Fibroblast of skin of abdomen (primary cell): ENCODE data around the gene RHBDD1.
A peak's percentile ranks its signal among the peaks of the same experiment; 100 is the strongest.
"Not testable (repeated sequence)": the region's sequence is repeated elsewhere in the genome, so short reads cannot be mapped to it uniquely, and the experiment has no call there.

Experiments used
- DNase-seq: peaks from one replicate; pipeline ENCODE4 v3.0.0-alpha.2; 2013

RHBDD1 gene

GRCh38 chr2:226799976-226800940, 35.6 kb upstream of the RHBDD1 start:
- DNase-seq: no peak

- DNase-seq: peak; percentile 74
These were observed 34.7 kb upstream of the RHBDD1 start for GRCh38 chr2:226800941-226801784.

GRCh38 chr2:226802573-226802972, 33.3 kb upstream of the RHBDD1 start:
- DNase-seq: peak; percentile 79

- DNase-seq: no peak
These were observed 32.4 kb upstream of the RHBDD1 start for GRCh38 chr2:226803410-226803809.

GRCh38 chr2:226813148-226813701, 22.6 kb upstream of the RHBDD1 start:
- no peak for DNase-seq

DNA sequence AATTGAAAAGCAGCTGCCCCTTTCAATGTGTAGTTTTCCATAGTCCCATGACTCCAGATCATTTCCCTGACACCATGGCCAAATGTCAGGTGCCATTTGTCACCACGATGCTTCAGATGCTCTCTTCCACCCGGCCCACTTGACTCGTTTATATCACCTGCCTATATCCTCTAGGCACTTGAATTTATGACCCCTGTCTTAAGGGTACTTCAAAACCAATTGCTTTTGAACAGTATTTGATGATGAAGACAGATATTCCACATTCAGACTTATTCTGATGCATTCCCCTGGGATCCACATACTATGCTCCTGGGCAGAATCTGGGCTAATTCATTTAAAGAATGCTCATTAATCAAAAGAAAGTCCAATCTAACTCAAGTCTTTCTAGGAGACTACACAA, 16.9 kb upstream of the RHBDD1 start:
- no peak for DNase-seq

GRCh38 chr2:226825056-226825455, 10.8 kb upstream of the RHBDD1 start:
- no peak for DNase-seq

GRCh38 chr2:226828191-226828590, 7.7 kb upstream of the RHBDD1 start:
- DNase-seq: peak; percentile 54

DNA sequence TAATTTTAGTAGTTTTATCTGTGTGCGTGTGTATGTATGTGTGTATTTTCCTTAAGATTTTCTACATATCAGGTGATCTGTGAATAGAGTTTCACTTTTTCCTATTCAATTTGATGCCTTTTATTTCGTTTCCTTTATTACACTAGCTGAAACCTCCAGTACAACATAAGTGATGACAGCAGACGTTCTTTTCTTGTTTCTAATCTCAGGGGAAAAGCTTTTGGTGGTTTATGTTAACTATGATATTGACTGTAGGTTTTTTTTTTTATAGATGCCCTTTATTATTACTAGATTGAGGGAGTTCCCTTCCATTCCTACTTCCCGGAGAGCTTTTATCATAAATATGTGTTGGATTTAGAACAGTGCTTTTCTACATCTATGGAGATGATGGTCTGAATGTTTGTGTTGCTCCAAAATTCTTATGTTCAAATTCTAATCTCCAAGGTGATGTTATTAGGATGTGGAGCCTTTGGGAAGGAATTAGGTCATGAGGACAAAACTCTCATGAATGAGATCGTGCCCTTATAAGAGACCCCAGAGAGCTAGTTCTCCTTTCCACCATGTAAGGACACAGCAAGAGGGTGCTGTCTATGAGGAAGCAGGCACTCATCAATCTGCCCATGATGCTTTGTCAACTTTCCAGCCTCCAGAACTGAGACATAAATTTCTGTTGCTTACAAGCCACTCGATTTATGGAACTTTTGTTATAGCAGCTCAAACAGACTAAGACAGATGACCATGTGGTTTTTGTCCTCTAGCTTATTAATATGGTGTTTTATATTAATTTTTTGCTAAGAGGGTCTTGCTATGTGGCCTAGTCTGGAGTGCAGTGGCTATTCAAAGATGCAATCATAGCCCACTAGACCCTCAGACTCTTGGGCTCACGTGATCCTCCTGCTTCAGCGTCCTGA, 5.9 kb upstream of the RHBDD1 start:
- no peak for DNase-seq

- no peak for DNase-seq
These were observed 4.6 kb upstream of the RHBDD1 start for GRCh38 chr2:226831266-226831665.

- DNase-seq: peak; percentile 9
These were observed 3.8 kb upstream of the RHBDD1 start for GRCh38 chr2:226832061-226832460.

GRCh38 chr2:226834880-226835279, 974 bp upstream of the RHBDD1 start:
- DNase-seq: not testable (repeated sequence)

DNA sequence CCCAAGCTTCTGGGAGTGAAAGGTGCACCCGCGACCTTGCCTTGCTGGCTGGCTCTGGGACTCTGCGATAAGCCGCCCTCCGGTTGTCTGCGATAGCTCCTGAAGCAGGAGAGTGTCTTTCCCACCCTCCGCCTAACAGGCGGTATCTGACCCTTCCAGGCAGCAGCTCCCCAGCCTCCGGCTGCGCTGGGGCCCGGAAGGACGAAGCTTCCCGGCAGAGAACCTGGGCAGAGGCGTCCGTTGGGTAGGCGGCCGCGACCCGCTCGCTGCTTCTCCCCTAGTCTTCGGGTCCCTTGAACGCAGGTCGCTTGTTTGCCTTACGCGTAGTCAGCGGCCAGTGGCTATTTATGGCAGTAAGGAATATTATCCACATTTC, 446 bp upstream of the RHBDD1 start:
- DNase-seq: peak; percentile 16

- DNase-seq: no peak
These were observed 663 bp downstream of the RHBDD1 start for GRCh38 chr2:226836548-226836885.

GRCh38 chr2:226837334-226837733, 1.5 kb downstream of the RHBDD1 start:
- DNase-seq: no peak

- DNase-seq: no peak
These were observed 2.1 kb downstream of the RHBDD1 start for GRCh38 chr2:226837787-226838603.

GRCh38 chr2:226838722-226839121, 2.9 kb downstream of the RHBDD1 start:
- DNase-seq: no peak

DNA sequence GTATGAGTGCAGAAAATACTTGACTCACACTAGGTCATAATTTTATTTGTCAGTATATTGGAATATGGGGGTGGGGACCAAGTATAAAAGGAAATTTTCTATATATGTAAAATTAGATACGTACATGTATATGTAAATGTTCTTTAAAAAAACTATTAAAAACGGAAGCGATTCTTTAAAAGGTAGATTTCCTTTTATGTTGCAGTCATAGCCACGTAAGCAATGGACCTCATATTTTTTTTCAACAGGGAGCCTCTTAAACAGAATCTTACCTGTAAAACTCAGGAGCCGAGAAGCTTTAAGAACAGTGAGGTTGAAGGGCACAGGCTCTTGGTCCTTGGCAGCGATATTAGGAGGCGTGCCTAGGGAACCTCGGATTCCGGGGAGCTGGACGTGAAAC, 3.3 kb downstream of the RHBDD1 start:
- no peak for DNase-seq

- DNase-seq: no peak
These were observed 4.1 kb downstream of the RHBDD1 start for GRCh38 chr2:226839951-226840350.

- not testable (repeated sequence) for DNase-seq
These were observed 7.1 kb downstream of the RHBDD1 start for GRCh38 chr2:226843001-226843400.

DNA sequence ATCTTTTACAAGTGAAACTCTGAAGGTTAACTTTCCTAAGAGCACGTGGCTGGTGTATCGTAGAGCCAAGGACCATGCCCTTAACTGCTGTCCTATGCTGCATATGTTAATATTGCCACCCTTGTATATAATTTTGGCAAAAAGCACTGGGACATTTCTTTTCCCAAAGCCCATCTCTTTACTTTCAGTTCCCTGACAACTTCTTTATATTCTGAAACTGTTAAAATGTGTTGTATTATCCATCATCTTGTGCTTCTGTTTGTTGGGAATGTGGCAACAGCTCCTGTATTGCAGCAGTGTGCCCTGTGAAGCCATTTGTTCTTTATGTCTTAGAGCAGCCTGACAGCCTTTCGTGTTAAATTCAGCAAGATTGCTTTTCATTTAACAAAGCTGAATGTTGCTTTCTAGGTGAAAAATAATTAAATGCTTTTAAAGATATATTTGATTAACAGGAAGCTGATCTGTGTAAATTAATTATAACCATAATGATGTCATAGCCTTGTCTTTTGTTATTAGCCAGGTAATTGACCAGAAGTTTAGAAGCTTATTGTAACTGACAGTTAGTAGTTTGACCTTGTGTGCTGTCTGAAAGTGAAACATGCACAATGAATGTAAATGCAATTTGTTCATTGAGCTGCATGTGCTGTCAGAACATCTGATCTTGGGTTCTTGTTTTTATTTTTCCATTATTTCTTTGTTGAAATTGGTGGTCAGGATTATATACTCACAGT, 9.7 kb downstream of the RHBDD1 start:
- no peak for DNase-seq
